NCI-H446 treated with DMSO at 0.1 percent for 48 hours (cell line): Measurements from ENCODE around the gene ARL6.
A peak's percentile ranks its signal among the peaks of the same experiment; 100 is the strongest.

Experiments
- DNase-seq: peaks from one replicate; lab custom pipeline; 2025; lab: John Stamatoyannopoulos, UW

Gene ARL6, protein sequence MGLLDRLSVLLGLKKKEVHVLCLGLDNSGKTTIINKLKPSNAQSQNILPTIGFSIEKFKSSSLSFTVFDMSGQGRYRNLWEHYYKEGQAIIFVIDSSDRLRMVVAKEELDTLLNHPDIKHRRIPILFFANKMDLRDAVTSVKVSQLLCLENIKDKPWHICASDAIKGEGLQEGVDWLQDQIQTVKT

DNA sequence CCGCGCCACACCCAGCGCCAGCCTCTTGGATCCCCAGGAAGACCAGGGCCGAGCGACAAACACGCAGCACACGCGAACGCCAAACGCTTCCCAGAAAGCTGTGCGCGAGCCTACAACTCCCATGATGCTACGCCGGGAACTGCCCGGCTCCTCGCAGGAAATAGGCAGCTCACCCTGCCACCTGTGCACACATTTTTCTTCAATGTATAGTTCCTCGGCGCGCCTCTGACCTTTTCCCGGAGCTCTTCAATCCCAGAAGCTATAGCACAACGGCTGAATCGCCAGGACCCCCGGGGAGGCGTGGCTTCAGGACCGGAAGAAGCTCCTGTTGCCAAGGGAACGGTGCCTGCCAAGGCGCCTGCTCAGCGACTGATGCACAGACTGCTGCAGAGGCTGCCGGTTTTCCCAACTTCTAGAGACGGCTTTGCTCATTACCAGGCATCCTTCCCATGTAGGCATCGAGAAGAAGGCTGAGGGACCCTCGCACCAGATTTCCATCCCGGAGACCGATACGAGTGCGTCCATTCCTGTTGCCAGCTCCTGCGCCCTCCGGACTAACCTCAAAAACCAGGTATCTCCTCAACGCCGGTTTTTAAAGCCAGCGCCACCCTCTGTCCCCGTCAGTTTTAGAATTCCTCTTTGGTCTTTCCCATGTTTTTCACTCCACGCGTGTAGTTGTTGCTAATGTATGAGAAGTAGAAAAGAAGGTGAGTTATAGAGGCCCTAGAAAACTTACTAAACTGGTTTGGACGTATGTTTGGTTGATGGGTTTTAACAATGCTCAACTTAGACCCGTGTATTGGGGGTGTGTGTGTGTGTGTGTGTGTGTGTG lies at the start of gene ARL6:
TSS of gene ARL6 (plus strand) at position 352 of the 832 bp plus-strand sequence. CDS start 3,350 bp downstream, outside the sequence.
- DNase-seq = peak; percentile 93

DNA sequence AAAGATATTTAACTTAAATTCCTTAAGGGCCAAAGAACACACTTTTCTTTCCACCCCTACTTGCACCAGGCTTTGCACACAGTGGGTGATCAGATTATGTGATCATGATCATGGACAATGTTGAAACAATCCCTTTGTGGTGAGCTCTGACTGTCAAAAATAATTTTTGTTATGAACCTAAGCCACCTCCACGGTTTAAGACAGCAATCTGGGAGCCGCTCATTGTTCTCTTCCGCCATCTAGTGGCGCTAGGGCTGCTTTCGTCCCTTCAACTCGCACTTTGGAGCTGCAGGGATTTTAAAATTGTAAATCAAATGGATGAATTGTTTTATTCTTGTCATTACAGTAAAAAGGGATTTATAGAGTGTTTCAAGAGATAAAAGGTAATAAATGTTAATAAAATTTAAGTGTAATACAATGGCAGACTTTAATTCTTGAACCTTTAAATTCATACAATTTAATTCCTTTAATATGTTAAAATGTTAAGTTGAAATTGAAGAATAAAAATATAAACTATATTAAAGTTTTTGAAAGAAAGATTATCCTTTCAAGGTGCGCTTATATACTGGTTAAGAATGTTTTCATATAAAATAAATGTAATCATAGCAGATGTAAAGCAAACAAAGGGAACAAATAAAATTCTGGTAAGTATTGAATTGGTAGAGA lies 45.3 kb upstream of the ARL6 start:
- peak; percentile 54 for DNase-seq

DNA sequence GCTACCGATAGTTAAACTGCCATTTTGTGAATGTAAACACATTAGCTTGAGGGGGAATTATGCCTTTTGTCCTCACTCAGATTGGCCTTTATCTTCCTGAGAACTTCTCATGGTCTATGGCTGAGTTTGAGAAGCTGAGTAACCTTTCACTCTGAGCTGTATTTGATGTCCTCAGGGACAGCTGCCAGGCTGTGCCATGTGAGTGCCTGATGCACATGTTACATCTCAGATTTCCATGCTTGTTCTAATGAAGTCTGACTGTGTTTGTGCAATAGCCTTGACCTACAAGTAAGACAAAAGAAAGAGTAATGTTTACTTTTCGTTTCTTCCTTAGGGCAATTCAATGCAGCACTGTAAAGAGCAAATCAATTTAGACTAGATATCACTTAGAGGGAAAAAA lies 44.1 kb upstream of the ARL6 start:
- DNase-seq = no peak

DNA sequence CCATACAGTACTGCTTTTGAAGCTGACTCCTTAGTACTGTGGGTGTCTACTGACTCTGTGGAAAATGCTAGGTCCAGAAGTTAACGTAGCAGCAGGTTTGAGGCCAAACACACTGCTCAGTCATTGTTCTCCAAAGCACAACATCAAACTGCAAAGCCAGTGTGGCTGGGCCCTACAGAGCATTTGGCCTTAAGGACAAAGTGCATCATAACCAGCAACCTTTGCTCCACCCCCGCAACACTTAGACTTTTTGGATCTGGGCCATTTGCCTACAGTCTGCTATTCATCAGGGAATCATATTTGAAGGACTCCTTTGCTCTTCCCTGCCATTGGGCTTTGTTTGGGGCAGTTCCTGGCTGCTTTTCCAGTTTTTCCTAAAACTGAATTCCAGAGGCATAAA lies 43.1 kb upstream of the ARL6 start:
- DNase-seq = no peak

DNA sequence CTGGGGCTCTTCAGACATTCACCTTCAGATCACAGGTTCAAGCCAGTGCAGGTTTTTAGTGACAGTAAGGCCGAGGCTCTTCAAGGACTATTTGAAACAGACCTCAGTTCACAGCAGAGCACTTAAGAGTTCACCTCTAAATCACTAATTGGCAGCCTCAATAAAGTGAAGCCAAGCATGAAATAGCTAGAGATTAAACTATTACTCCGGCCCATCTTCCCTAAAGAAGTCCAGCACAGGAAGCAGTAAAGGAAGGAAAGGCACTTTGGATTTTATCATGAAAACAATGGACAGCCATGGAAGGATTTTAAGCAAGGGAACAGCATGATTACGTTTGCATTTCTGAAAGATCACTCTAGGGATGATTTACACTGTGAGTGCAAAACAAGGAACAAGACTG lies 27.6 kb upstream of the ARL6 start:
- DNase-seq = no peak

DNA sequence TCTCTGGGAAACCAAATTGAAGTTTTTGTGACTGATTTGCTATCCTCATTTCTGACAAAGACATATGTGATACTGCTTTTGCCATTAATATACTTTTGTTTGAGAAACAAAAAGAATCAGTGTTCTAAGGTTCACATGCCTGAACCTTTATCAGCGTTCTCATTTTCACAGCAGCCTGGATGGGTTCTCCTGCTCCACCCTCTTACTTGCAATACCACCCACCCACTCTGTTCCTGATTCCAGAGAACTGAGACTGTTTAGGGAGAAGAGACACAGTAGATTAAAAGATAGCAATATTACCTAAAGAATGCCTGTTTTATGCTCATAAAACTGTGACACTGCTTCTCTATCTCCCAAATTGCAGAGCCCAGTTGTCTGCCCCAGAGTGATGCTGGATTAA lies 25.8 kb upstream of the ARL6 start:
- DNase-seq = no peak

DNA sequence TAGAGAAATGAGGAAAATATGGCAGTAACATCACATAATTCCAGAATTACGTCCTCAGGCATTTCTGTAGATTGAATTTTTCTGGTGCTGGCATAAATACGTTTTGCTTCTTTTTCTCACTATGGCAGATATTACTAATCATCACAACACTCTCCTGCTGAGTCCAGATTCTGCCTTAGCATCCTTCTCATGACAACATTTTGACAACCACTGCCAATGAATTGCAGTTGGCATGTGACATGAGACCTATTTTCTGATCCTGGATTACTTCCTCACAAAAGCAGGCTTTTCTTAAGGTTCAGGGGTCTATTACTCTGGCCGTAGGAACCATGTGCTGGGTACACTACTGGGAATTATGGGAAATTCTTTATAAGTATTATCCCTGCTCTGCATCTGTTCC lies 22.5 kb upstream of the ARL6 start:
- no peak for DNase-seq

DNA sequence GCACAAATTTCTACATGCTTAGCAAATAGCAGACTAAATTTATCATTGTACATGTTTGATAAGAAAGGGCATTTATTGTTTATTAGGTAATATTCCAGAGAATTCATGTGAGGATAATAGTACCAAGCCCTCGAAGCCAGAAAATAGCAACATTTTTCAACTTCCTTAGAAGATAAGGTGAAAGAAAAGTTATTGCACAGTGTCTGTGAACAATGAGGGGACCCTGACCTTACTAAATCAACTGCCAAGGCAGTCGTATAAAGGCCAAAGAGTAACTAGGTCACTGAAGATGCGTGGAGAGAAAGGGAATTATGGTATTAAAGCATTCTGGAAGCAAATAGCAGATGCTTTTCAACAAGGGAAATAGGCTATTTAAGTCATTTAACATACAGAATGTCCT lies 20.3 kb upstream of the ARL6 start:
- no peak for DNase-seq

DNA sequence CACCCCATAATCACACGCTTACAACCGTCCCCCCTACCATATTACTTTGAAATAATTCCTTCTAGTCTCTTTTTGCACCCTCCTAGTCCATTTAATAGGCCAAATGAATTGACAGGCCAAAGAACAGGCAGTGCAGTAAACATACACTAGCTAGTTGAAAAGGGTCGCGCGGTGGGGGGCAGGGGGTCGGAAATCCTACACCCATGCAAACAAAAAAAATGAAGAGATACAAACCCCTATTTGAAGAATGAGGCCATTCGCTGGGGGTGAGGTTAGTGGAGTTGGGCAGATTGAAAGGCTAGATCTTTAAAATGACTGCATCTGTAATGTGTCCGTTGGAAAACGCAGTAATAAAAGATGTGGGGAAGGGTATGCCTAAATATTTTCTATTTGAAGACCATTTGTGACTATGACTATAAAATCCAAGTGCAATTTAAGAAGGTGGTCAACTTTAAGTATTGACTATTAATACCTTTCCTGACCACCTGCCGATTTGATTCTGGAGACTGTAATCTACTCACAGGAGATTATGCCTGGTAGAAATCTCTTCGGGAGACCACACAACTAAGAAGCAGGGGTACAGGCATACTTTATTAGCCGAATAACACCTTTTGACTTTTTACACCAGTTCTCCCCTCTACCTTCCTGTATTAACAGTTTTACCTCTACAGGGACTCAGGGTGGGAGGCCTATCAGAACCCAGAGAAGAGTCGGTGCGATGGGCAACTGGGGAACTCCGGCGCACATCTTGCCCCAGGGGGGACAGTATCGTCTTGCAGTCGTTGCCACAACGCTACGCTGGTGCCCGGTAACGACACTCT lies 762 bp upstream of the ARL6 start:
- no peak for DNase-seq

DNA sequence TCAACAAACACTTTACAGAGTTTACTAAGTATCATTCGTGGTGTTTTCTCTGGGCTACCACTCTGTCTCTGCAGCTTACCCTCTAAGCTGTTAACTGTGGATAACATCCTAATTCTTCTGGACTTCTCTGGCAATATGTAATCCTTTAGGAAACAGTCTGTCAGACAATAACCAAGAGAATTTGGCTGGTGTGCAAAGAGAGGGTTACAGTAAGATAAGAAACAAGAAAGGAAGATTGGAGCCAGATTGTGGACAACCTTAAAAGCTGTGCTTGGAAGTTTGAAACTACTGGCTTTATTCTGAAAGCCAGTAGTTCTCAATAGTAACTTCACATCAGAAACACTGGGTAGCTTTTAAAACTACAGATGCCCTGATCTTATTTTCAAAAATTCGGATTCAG lies 778 bp downstream of the ARL6 start:
- DNase-seq = no peak

DNA sequence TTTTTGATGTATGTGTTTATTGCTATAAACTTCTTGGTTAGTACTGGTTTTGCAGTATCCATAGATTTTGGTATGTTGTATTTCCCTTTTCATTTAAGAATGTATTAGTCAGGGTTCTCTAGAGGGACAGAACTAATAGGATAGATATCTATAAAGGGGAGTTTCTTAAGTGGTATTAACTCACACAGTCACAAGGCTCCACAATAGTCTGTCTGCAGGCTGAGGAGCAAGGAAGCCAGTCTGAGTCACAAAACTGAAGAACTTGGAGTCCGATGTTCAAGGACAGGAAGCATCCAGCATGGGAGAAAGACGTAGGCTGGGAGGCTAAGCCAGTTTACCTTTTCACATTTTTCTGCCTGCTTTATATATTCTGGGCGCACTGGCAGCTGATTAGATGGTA lies 8.4 kb downstream of the ARL6 start:
- no peak for DNase-seq

DNA sequence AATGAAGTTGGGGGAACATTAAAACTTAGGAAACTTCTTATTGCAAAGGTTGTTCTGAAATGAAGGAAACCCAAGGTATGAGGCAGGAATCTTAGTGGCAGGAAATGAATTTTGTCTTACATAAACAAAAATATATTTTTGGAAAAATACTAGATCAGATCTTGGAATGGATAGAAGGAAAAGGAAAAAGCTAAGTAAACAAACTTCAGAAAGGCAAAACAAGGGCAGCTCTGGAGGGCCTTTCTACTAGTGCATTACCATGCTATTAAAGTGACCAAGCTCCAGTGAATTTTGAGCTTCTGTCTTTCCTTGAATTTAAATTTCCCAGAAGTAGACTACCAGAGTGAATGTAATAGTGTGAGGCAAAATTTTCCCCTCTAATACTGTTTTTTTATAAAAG lies 13.6 kb downstream of the ARL6 start:
- no peak for DNase-seq

DNA sequence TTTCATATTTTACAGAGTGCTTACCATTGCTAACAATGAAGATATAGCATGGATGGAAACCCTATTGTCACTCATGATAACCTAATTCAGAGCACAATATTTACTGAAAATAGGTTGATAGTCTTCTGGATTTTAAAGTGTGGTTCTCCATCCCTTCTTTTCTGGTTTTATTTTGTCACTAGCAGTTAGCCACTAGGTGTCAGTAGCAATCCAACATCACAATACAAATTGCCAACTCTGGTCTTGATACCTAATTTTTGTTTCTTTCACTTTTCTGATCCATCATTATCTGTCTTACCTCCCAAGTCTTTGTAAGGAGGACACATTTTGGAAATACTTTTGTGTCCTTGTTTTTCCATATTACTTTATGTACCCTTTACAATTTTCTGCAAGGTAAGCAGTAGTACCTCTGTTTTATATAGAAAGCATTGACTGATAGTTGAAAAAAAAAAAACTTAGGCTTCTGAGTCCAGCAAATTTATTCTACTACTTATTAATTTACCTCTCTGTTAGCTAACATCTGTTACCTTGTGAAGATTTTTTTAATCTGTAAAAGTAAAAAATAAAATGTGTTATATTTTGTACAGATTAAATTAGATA lies 29.0 kb downstream of the ARL6 start:
- DNase-seq = peak; percentile 57

DNA sequence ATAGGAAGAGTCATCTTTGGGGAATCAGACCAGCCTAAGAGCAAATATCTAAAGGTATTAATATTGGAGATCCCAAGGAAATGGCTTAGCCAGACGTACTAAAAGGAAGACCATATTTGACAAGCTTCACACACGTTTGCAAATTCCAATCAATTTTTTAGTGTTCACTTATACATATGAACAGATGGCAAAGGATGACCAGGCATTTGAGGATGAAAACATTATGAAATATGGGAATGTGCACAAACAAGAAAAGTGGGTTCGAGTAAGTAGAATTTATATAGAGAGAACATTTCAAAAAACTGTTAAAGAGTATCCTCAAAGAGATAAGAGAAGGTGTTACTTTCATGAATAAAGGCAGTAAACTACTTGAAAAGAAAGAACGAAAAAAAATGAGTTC lies 31.4 kb downstream of the ARL6 start:
- DNase-seq = no peak

DNA sequence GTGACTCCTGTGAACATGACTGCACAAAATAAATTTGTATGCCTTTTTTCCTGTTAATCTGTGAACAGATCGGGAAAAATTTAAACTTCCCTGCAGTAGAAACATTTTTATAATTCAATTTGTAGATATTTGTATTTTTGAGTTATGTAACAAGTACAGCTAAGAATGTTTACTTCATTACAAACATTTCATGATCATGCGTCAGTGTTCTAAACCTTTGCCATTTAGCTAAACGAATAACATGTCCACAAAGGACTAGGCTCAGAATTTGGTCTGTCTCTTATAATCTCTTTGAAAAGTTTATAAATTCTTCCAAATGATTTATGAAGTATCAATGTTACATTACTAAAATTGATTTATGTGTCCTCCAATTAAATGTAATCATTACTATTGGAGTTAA lies 39.9 kb downstream of the ARL6 start:
- no peak for DNase-seq

DNA sequence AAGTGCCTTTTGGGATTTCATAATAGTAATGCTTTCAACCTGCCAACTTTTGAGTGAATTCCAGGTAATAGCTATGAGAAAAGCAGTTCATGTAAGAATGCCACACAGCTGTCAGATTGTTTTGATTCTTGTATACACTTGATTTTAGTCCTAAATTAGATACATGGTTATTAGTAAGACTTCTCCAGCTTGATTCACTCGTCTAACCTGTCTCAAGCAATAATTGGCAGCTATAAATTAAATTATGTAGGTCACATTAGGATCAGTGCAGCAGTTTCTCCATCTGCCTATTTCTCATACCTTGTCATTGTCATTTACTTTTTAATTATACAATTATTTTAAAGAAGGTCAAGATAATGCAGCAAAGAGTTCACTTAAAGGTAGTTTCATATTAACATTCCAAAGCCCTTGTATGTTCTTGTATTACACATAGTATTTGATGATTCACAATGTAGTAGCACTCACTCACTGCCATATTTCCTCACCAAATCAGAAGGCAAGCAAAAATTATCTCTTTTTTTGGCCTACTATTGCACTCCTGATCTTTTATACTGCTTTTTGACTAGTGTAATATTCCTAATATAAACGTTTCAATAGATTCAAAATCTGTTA lies 46.3 kb downstream of the ARL6 start:
- no peak for DNase-seq

DNA sequence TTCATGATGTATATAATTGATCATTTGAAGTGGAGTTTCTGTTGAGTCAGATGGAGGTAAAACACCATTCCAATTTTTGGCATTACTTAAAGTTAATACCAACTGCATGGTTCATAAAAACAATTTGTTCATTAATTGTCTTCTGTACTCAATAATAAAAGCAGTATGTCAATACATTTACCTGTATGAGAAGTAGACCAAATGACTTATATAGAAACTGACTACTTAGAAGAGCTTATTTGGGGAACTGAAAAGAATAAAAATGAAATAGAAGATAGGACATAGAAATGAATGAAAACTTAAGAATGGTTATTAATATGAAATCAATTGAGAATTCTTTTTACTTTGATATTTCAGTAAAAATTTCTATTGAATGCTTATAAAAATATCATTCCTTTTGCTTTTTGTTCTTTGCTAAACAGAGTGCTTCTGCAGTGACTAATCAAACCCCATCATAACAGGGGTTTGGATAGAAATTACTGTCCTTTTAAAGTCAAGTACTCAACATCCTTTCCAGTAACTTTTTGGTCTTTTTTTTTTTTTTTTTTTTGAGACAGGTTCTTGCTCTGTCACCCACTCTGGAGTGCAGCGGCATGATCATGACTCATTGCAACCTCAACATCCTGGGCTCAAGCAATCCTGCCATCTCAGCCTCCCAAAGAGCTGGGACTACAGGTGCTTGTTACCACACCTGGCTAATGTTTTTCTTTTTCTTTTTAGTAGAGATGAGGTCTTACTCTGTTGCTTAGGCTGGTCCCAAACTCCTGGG lies 50.8 kb downstream of the ARL6 start:
- no peak for DNase-seq

DNA sequence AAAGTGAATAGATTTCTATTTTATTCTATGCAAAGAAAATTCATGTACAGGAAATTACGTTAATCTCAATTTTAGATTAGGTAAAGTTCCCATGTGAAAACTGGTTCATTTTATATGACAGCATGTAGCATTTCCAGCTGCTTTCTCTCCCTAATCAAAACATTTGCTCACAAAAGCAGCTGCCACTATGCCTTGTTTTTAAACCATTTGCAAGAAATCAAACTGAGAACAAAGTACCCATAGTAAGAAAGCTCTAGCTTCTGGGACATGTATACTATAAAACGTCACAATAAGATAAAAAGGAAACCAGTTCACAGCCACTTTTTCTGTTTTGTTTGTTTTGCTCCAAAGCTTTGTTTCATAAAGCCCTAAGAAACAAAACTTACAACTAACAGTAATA lies 52.3 kb downstream of the ARL6 start:
- DNase-seq = no peak

DNA sequence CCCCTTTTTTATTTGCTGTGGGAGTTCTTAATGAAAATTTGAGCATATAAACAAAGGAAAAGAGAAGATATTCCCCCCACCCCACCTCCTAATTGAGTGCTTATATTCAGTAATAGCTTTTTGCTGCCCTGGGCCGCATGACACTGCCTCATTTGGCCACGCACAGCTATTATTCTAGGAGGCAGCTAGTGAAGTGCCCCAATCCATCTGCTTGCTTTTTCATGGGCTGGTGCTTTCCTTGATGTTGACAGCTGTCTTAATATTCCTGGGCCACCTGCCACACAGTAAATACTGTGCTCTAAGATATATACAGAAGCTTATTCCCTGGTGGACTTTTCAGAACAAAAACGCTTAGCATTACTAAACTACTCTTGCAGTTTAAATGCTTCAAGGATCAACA lies 53.4 kb downstream of the ARL6 start:
- DNase-seq = peak; percentile 95

DNA sequence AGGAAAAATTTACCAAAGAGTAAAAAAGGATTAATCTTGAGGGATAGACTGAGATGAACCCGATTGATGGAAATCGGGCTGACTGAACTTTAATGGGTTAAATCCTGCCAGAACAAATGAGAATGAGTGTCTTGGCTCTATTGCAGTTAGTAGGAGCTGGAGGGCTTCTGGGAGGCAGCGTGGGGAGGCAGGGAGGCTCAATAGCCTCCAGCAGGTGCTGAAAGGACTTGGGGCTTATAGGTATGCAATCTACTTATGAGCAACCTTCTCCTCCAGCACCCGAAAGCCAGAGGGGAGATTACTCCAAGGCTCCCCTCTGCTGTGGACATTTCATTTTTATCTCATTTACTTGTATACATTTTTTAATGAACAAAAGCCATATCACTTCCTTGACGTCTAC lies 56.2 kb downstream of the ARL6 start:
- no peak for DNase-seq

DNA sequence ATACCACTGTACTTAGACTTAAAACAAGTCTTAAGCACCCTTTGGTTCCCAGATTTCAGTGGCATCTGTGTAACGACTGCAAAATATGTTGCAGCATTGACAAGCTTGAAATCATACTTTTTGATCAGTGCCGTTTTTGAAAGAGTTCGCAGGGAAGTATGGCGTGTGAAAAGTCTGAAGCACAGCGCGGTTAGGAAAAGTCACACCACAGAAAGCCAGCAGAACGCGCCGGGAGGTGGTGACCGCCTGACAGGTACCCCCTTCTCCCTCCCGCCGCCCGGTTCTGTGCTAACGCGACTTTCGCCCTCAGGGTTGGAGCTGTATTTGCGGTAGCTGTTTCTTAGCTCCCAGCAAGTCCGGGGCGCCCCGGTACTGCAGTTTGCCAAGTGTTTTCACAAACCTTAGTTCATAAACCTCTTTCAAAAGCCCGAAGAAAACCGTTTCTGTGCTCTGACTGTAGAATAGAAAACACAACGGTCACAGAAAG lies 56.8 kb downstream of the ARL6 start:
- no peak for DNase-seq
